Endothelial cell of umbilical vein (primary cell): ENCODE measurements around the gene MGLL. TPM values are rescaled to one million over a fixed set of nuclear protein-coding genes. Genes with fewer than 3 reads are reported as not detected.

Experiments
- BruUV-seq: library from RNA; stranded (reverse); fragments of 400-500 nt; replicated peaks from 2 replicates; lab custom pipeline; 2021; lab: Mats Ljungman, UMichigan
- CTCF ChIA-PET: fragments of 300-600, 350-600 bp; sonication (Branson Sonifier 250); formaldehyde crosslinking; loops from one replicate; lab custom pipeline; 2021; ENCODE audit warnings: antibody characterized with exemption, inconsistent platforms; lab: Charles Lee
- POLR2A ChIA-PET: fragments of 300-600, 350-600 bp; sonication (Branson Sonifier 250); formaldehyde crosslinking; loops from one replicate; lab custom pipeline; 2021; ENCODE audit warnings: antibody characterized with exemption, inconsistent platforms; lab: Charles Lee
- DNase-seq: peaks from one replicate; pipeline ENCODE4 v3.0.0-alpha.2; 2011; ENCODE audit warnings: low read depth, low spot score
- FAIRE-seq: peaks from 2 replicates; lab custom pipeline; 2011; peaks lifted over from hg19 to GRCh38; lab: Jason Lieb, UNC
- H2AFZ ChIP-seq: 2 replicates; pipeline ENCODE4 v1.6.0; 2012; ENCODE audit warnings: low read depth, low read length, control low read depth, inconsistent platforms
- H3K27ac ChIP-seq: 2 replicates; pipeline ENCODE4 v1.5.1; 2011; ENCODE audit warnings: low read depth, mild to moderate bottlenecking, control low read depth, low read length, moderate library complexity; ENCODE audit not compliant: insufficient read depth
- H3K27me3 ChIP-seq, 2 experiments: 2 replicates each; pipeline versions ENCODE4 v1.6.0 to v1.6.1; 2011; ENCODE audit warnings: low read length in 2 of 2, mixed read lengths in 1 of 2; ENCODE audit not compliant: control insufficient read depth in 2 of 2, insufficient read depth in 2 of 2
- H3K36me3 ChIP-seq, 2 experiments: 2 replicates in 1 of 2; 3 replicates in 1 of 2; pipeline ENCODE4 v1.5.1; 2011; ENCODE audit warnings: low read length in 2 of 2, mild to moderate bottlenecking in 1 of 2, moderate library complexity in 1 of 2; ENCODE audit not compliant: control insufficient read depth in 2 of 2, insufficient read depth in 2 of 2; ENCODE audit errors: extremely low read depth in 1 of 2
- H3K4me1 ChIP-seq: 3 replicates; pipeline ENCODE4 v1.5.1; 2011; ENCODE audit warnings: mild to moderate bottlenecking, low read length; ENCODE audit not compliant: control insufficient read depth, insufficient read depth; ENCODE audit errors: extremely low read depth
- H3K4me2 ChIP-seq: 2 replicates; pipeline ENCODE4 v1.6.1; 2011; ENCODE audit warnings: low read length, control low read depth, mixed read lengths; ENCODE audit not compliant: insufficient read depth
- H3K4me3 ChIP-seq, 3 experiments: fragments of 200-600 bp in 1 of 3; sonication (generic), shearing (Covaris generic) in 1 of 3; replicated peaks in 1 of 3; 2 replicates each; pipeline ENCODE4 v1.5.1; 2011 to 2016; ENCODE audit warnings: control low read depth in 3 of 3, low read length in 3 of 3, mild to moderate bottlenecking in 2 of 3, inconsistent platforms in 1 of 3, low read depth in 1 of 3, moderate library complexity in 1 of 3; ENCODE audit not compliant: insufficient read depth in 1 of 3
- H3K79me2 ChIP-seq: 2 replicates; pipeline ENCODE4 v1.6.0; 2012; ENCODE audit warnings: low read length, inconsistent platforms; ENCODE audit not compliant: control insufficient read depth, insufficient read depth
- H3K9ac ChIP-seq: replicated peaks from 2 replicates; pipeline ENCODE3; 2011; ENCODE audit warnings: low read length, control low read depth; ENCODE audit not compliant: insufficient read depth; ENCODE audit errors: extremely low read depth
- H3K9me1 ChIP-seq: replicated peaks from 3 replicates; pipeline ENCODE4 v1.6.0; 2011; ENCODE audit warnings: mild to moderate bottlenecking, low read length; ENCODE audit not compliant: control insufficient read depth, insufficient read depth; ENCODE audit errors: extremely low read depth
- H3K9me3 ChIP-seq: replicated peaks from 2 replicates; pipeline ENCODE4 v1.5.1; 2012; ENCODE audit warnings: low read length, inconsistent platforms; ENCODE audit not compliant: control insufficient read depth, insufficient read depth
- H4K20me1 ChIP-seq: replicated peaks from 2 replicates; pipeline ENCODE3; 2011; ENCODE audit warnings: mild to moderate bottlenecking, low read length; ENCODE audit not compliant: control insufficient read depth, insufficient read depth; ENCODE audit errors: extremely low read depth
- EZH2 ChIP-seq: IDR thresholded peaks from 2 replicates; pipeline ENCODE4 v1.6.1; 2012; ENCODE audit warnings: borderline replicate concordance, low read depth, mild to moderate bottlenecking, moderate library complexity, low read length, inconsistent platforms; ENCODE audit not compliant: severe bottlenecking
- FOS ChIP-seq: IDR thresholded peaks from 2 replicates; pipeline ENCODE4 v1.6.1; 2011; ENCODE audit warnings: mild to moderate bottlenecking, low read length, moderate library complexity, borderline replicate concordance; ENCODE audit not compliant: insufficient read depth
- GATA2 ChIP-seq: IDR thresholded peaks from 2 replicates; pipeline ENCODE4 v1.7.0; 2011; ENCODE audit warnings: low read depth, mild to moderate bottlenecking, moderate library complexity, mixed read lengths, low read length; ENCODE audit not compliant: insufficient read length, insufficient read depth
- JUN ChIP-seq: IDR thresholded peaks from 2 replicates; pipeline ENCODE4 v1.6.1; 2011; ENCODE audit warnings: borderline replicate concordance, low read depth; ENCODE audit not compliant: insufficient read length, insufficient read depth
- MAX ChIP-seq: IDR thresholded peaks from 2 replicates; pipeline ENCODE4 v1.6.1; 2011; ENCODE audit not compliant: insufficient read depth, insufficient read length
- MYC ChIP-seq: IDR thresholded peaks from one replicate; pipeline ENCODE4 v1.6.1; 2011; ENCODE audit warnings: mild to moderate bottlenecking, low read depth, low read length
- POLR2A ChIP-seq: IDR thresholded peaks from 2 replicates; pipeline ENCODE4 v1.6.1; 2012; ENCODE audit warnings: low read depth, mild to moderate bottlenecking, control low read depth, low read length
- POLR2AphosphoS5 ChIP-seq: IDR thresholded peaks from 2 replicates; pipeline ENCODE4 v1.6.1; 2012; ENCODE audit warnings: low read depth, mild to moderate bottlenecking, control low read depth, low read length, moderate library complexity; ENCODE audit not compliant: insufficient read depth
- dilution Hi-C: fragments of 300-500 bp; cut with MboI; formaldehyde crosslinking; loops from one replicate; pipeline ENCODE4 v1.15.0; 2019; ENCODE audit warnings: low sequenced_read_pairs; ENCODE audit not compliant: extremely low pct_ligation_motif_present
- intact Hi-C: fragments of 100-400 bp; cut with micrococcal nuclease; formaldehyde crosslinking; loops from one replicate; pipeline ENCODE4 v1.10.0; 2022
- polyA plus RNA-seq, 4 experiments: library from polyadenylated mRNA; depleted of rRNA in 3 of 4; stranded (reverse) in 3 of 4; unstranded in 1 of 4; fragments of >200 nt; gene quantifications; 2 replicates each; pipeline versions ENCODE4 v1.2.1 to v1.2.3, GENCODE V29; 2011 to 2012; ENCODE audit warnings: missing spikeins in 1 of 4
- total RNA-seq: library from RNA; stranded (reverse); gene quantifications from 2 replicates; pipeline ENCODE4 v1.2.3, GENCODE V29; 2021
- TF ChIP-seq, protein P1 (sequence below), 2 donors: IDR thresholded peaks; 1 replicate in 1 of 2; 2 replicates in 1 of 2; pipeline ENCODE4 v1.5.1; 2011; ENCODE audit warnings: low read length in 2 of 2, mild to moderate bottlenecking in 2 of 2, moderate library complexity in 2 of 2, control low read depth in 1 of 2, inconsistent platforms in 1 of 2, low read depth in 1 of 2; ENCODE audit not compliant: insufficient read depth in 1 of 2; ENCODE audit errors: extremely low read depth in 1 of 2

The MGLL gene
- total and polyA plus RNA-seq, 2 donors (not counting 3 experiments of a cell fraction or from before 2014, with no cell fraction given): 30.7 to 60.2 TPM

DNA sequence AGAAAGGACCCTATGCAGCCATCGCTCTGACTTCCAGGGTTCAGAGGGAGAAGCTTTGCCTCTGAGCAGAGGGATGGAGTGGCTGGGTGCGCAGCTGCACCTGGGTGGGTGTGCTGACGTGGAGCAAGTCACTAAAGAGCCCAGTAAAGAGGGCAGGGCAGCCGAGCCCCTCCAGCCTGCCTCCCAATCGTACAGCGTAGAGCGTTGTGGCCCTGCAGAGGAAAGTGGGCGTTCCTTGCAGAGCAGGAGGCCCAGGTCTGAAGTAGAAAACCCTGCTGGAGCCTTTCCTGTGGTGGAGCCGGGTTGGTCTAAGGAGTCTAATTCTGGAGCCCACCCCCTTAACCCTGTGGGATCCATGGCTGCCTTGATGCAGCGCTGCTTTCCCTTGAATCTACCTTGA, 88.5 kb downstream of the MGLL start:
- Histone ChIP-seq H3K36me3 (no peaks in the 10 kb centered on the region), H3K9me3 (no peaks in the 10 kb centered on the region), H3K79me2 (peaks cover 16% of the 10 kb centered on the region), H4K20me1 (no peaks in the 10 kb centered on the region), H3K27ac (peak overlapping the region; percentile 91), H3K27me3 (no peaks in the 10 kb centered on the region), H3K4me1 (peaks cover 43% of the 10 kb centered on the region), H3K4me2 (no peak overlapping the region), H3K4me3 (no peak overlapping the region), H3K9ac (no peak overlapping the region), H2AFZ (no peak overlapping the region), H3K9me1 (no peaks in the 10 kb centered on the region)
- dilution Hi-C loops (no loop called here), intact Hi-C loops (loop anchor here (1.0 to 2.0 kb wide), 2 partner anchors 36 to 87 kb away; no protein-coding TSS in a partner anchor)
- no peak for TF ChIP-seq MYC
- no peak for TF ChIP-seq GATA2
- no peak for TF ChIP-seq FOS
- TF ChIP-seq JUN: no peak
- TF ChIP-seq POLR2AphosphoS5: no peak
- TF ChIP-seq MAX: no peak
- TF ChIP-seq EZH2: no peak
- TF ChIP-seq, protein P1, sequence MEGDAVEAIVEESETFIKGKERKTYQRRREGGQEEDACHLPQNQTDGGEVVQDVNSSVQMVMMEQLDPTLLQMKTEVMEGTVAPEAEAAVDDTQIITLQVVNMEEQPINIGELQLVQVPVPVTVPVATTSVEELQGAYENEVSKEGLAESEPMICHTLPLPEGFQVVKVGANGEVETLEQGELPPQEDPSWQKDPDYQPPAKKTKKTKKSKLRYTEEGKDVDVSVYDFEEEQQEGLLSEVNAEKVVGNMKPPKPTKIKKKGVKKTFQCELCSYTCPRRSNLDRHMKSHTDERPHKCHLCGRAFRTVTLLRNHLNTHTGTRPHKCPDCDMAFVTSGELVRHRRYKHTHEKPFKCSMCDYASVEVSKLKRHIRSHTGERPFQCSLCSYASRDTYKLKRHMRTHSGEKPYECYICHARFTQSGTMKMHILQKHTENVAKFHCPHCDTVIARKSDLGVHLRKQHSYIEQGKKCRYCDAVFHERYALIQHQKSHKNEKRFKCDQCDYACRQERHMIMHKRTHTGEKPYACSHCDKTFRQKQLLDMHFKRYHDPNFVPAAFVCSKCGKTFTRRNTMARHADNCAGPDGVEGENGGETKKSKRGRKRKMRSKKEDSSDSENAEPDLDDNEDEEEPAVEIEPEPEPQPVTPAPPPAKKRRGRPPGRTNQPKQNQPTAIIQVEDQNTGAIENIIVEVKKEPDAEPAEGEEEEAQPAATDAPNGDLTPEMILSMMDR (IDR thresholded peaks at IDR 0.05; ENCODE audit: extremely low read depth in 1 of 2, insufficient read depth in 1 of 2, low read depth in 1 of 2, low read length in 2 of 2): no peak
- TF ChIP-seq POLR2A: no peak
- FAIRE-seq: no peak
- no TSS peak for BruUV-seq
- no peak for DNase-seq
- ChIA-PET POLR2A (no interaction called here), CTCF (no interaction called here)
